NCI-H2196 treated with DMSO at 0.1 percent for 48 hours (cell line): ENCODE data around the gene CDKN2B-AS1.

Experiments used
- DNase-seq: peaks from one replicate; lab custom pipeline; 2025; ENCODE audit not compliant: unreplicated experiment; lab: John Stamatoyannopoulos, UW

CDKN2B-AS1 gene

GRCh38 chr9:22005702-22006606 lies 11.4 kb downstream of the CDKN2B-AS1 start:
- no peak for DNase-seq

- DNase-seq: no peak
Measured at GRCh38 chr9:22008384-22008716, 13.8 kb downstream of the CDKN2B-AS1 start.

- DNase-seq: peak; percentile 95
Measured at GRCh38 chr9:22008717-22009505, 14.3 kb downstream of the CDKN2B-AS1 start, which contains the start of gene CDKN2B. TSS of gene CDKN2B (minus strand) at chr9:22009305. CDS start at chr9:22008953, 352 bp downstream.

- no peak for DNase-seq
Measured at GRCh38 chr9:22009506-22009867, 14.9 kb downstream of the CDKN2B-AS1 start.

GRCh38 chr9:22010866-22011625 lies 16.5 kb downstream of the CDKN2B-AS1 start:
- DNase-seq: no peak

GRCh38 chr9:22022396-22022795 lies 27.8 kb downstream of the CDKN2B-AS1 start:
- DNase-seq: no peak

- no peak for DNase-seq
Measured at GRCh38 chr9:22026696-22027095, 32.1 kb downstream of the CDKN2B-AS1 start.

GRCh38 chr9:22028394-22028793 lies 33.8 kb downstream of the CDKN2B-AS1 start:
- no peak for DNase-seq

- no peak for DNase-seq
Measured at GRCh38 chr9:22029231-22029630, 34.6 kb downstream of the CDKN2B-AS1 start.

GRCh38 chr9:22030101-22030598 lies 35.6 kb downstream of the CDKN2B-AS1 start:
- DNase-seq: no peak

GRCh38 chr9:22031655-22032411 lies 37.2 kb downstream of the CDKN2B-AS1 start:
- no peak for DNase-seq

GRCh38 chr9:22033012-22033630 lies 38.5 kb downstream of the CDKN2B-AS1 start:
- no peak for DNase-seq

GRCh38 chr9:22035591-22036011 lies 41.0 kb downstream of the CDKN2B-AS1 start:
- no peak for DNase-seq

- DNase-seq: no peak
Measured at GRCh38 chr9:22036866-22037626, 42.5 kb downstream of the CDKN2B-AS1 start.

GRCh38 chr9:22037954-22038690 lies 43.5 kb downstream of the CDKN2B-AS1 start:
- peak; percentile 25 for DNase-seq

- DNase-seq: no peak
Measured at GRCh38 chr9:22039258-22039657, 44.7 kb downstream of the CDKN2B-AS1 start.

GRCh38 chr9:22040760-22041159 lies 46.2 kb downstream of the CDKN2B-AS1 start:
- DNase-seq: no peak

GRCh38 chr9:22041344-22041743 lies 46.8 kb downstream of the CDKN2B-AS1 start:
- no peak for DNase-seq
